GM12878 (cell line): Measurements from ENCODE around the gene SATB2. TPM values are rescaled to one million over a fixed set of nuclear protein-coding genes. Genes with fewer than 3 reads are reported as not detected.

ENCODE experiments used
- ATAC-seq: fragments of 200-7000 bp; cut with Tn5 transposase; 3 replicates; pipeline ENCODE4 v1.9.1; 2020; ENCODE audit warnings: mild to moderate bottlenecking, moderate library complexity
- BruUV-seq: library from RNA; stranded (reverse); fragments of 400-500 nt; replicated peaks from 2 replicates; lab custom pipeline; 2021; lab: Mats Ljungman, UMichigan
- CTCF ChIA-PET: fragments of 300-600 bp; sonication (Branson Sonifier 250); formaldehyde crosslinking; extraction: SDS; loops from one replicate; lab custom pipeline; 2021; ENCODE audit warnings: inconsistent platforms; lab: Yijun Ruan, JAX
- POLR2A ChIA-PET: fragments of 350-600 bp; formaldehyde crosslinking; extraction: SDS; loops from one replicate; lab custom pipeline; 2021; ENCODE audit warnings: inconsistent platforms; lab: Charles Lee
- RAD21 ChIA-PET: fragments of 300-600 bp; sonication (Branson Sonifier 250); formaldehyde crosslinking; loops from one replicate; lab custom pipeline; 2023; ENCODE audit warnings: antibody characterized with exemption; ENCODE audit not compliant: unreplicated experiment; lab: Charles Lee
- SMC1A ChIA-PET: fragments of 300-600 bp; sonication (Branson Sonifier 250); formaldehyde crosslinking; loops from one replicate; lab custom pipeline; 2023; ENCODE audit not compliant: unreplicated experiment, uncharacterized antibody; lab: Charles Lee
- DNase-seq: peaks from one replicate; pipeline ENCODE4 v3.0.0-alpha.2; 2011; ENCODE audit warnings: low read depth, low spot score
- FAIRE-seq: peaks from 3 replicates; lab custom pipeline; 2011; peaks lifted over from hg19 to GRCh38; lab: Jason Lieb, UNC
- H2AFZ ChIP-seq: 2 replicates; pipeline ENCODE4 v1.6.0; 2011; ENCODE audit warnings: low read depth, low read length, control low read depth; ENCODE audit not compliant: control insufficient read depth
- H3K27ac ChIP-seq: 2 replicates; pipeline ENCODE4 v1.5.1; 2011; ENCODE audit warnings: control low read depth; ENCODE audit not compliant: control insufficient read depth, insufficient read depth
- H3K27me3 ChIP-seq, 2 experiments: replicated peaks in 1 of 2; 2 replicates each; pipeline versions ENCODE4 v1.6.0 to v1.6.1; 2011; ENCODE audit warnings: low read length in 1 of 2; ENCODE audit not compliant: control insufficient read depth in 2 of 2, insufficient read depth in 2 of 2
- H3K36me3 ChIP-seq, 2 experiments: 2 replicates each; pipeline ENCODE4 v1.5.1; 2011; ENCODE audit warnings: low read length in 1 of 2; ENCODE audit not compliant: control insufficient read depth in 2 of 2, insufficient read depth in 2 of 2
- H3K4me1 ChIP-seq: 2 replicates; pipeline ENCODE4 v1.6.1; 2011; ENCODE audit warnings: mild to moderate bottlenecking, low read length, moderate library complexity, mixed read lengths; ENCODE audit not compliant: control insufficient read depth, insufficient read depth
- H3K4me2 ChIP-seq: 2 replicates; pipeline ENCODE4 v1.6.0; 2011; ENCODE audit warnings: control low read depth; ENCODE audit not compliant: control insufficient read depth, insufficient read depth
- H3K4me3 ChIP-seq: fragments of 200-600 bp; sonication (generic); 2 replicates; pipeline ENCODE4 v1.5.1; 2016
- H3K79me2 ChIP-seq: 2 replicates; pipeline ENCODE4 v1.6.0; 2011; ENCODE audit warnings: low read length; ENCODE audit not compliant: control insufficient read depth, insufficient read depth
- H3K9ac ChIP-seq: 2 replicates; pipeline ENCODE4 v1.8.0; 2011; ENCODE audit warnings: low read length, control low read depth, mixed read lengths; ENCODE audit not compliant: control insufficient read depth, insufficient read depth
- H3K9me3 ChIP-seq: replicated peaks from 3 replicates; pipeline ENCODE4 v1.5.1; 2011; ENCODE audit warnings: mild to moderate bottlenecking, low read length; ENCODE audit not compliant: control insufficient read depth, insufficient read depth
- H4K20me1 ChIP-seq: 2 replicates; pipeline ENCODE4 v1.6.0; 2011; ENCODE audit not compliant: control insufficient read depth, insufficient read depth
- CBX3 ChIP-seq: fragments of 200-600 bp; sonication (generic); IDR thresholded peaks from 2 replicates; pipeline ENCODE4 v1.6.1; 2016; ENCODE audit warnings: low read depth, borderline replicate concordance
- CHD2 ChIP-seq: IDR thresholded peaks from 2 replicates; pipeline ENCODE4 v1.6.1; 2011; ENCODE audit warnings: low read depth, low read length, improper control_type of control experiment, borderline replicate concordance
- CREB1 ChIP-seq: IDR thresholded peaks from 2 replicates; pipeline ENCODE4 v1.6.1; 2012; ENCODE audit warnings: low read depth, mild to moderate bottlenecking, inconsistent platforms
- EED ChIP-seq: sonication (generic); IDR thresholded peaks from 2 replicates; pipeline ENCODE4 v1.6.1; 2016; ENCODE audit warnings: antibody characterized with exemption, low read depth
- ELK1 ChIP-seq: IDR thresholded peaks from 2 replicates; pipeline ENCODE4 v1.6.1; 2012; ENCODE audit warnings: low read depth, low read length, improper control_type of control experiment
- FOXM1 ChIP-seq: IDR thresholded peaks from 2 replicates; pipeline ENCODE4 v1.6.1; 2012; ENCODE audit warnings: low read depth, mild to moderate bottlenecking, inconsistent platforms, low read length, moderate library complexity
- IKZF2 ChIP-seq, 2 experiments: fragments of 450-650 bp; IDR thresholded peaks; 2 replicates each; pipeline ENCODE4 v1.6.1; 2017; ENCODE audit warnings: mild to moderate bottlenecking in 2 of 2, moderate library complexity in 2 of 2
- JUND ChIP-seq: IDR thresholded peaks from 2 replicates; pipeline ENCODE4 v1.6.1; 2012; ENCODE audit warnings: low read depth, mild to moderate bottlenecking, low read length, improper control_type of control experiment, moderate library complexity
- MEF2B ChIP-seq: fragments of 450-650 bp; IDR thresholded peaks from 2 replicates; pipeline ENCODE4 v1.6.1; 2018; ENCODE audit warnings: mild to moderate bottlenecking, moderate library complexity; ENCODE audit not compliant: partially characterized antibody, poor library complexity, severe bottlenecking
- NRF1 ChIP-seq: conservative IDR thresholded peaks from 2 replicates; pipeline ENCODE4 v1.6.1; 2011; ENCODE audit warnings: mild to moderate bottlenecking, low read depth, low read length, improper control_type of control experiment
- SKIL ChIP-seq: fragments of 450-650 bp; IDR thresholded peaks from 2 replicates; pipeline ENCODE4 v1.6.1; 2017; ENCODE audit warnings: mild to moderate bottlenecking, low read depth, inconsistent platforms; ENCODE audit not compliant: poor library complexity, severe bottlenecking
- SMAD5 ChIP-seq: IDR thresholded peaks from 2 replicates; pipeline ENCODE4 v1.6.1; 2016; ENCODE audit warnings: antibody characterized with exemption, low read depth
- SUZ12 ChIP-seq: fragments of 200-600 bp; sonication (generic); IDR thresholded peaks from one replicate; pipeline ENCODE4 v1.6.1; 2018; ENCODE audit warnings: antibody characterized with exemption, mild to moderate bottlenecking; ENCODE audit not compliant: unreplicated experiment
- TBL1XR1 ChIP-seq: IDR thresholded peaks from 2 replicates; pipeline ENCODE4 v1.6.1; 2012; ENCODE audit warnings: low read depth, low read length, improper control_type of control experiment
- TCF3 ChIP-seq: IDR thresholded peaks from 2 replicates; pipeline ENCODE4 v1.6.1; 2012; ENCODE audit warnings: low read depth, mild to moderate bottlenecking, low read length, borderline replicate concordance; ENCODE audit not compliant: insufficient read depth
- YBX1 ChIP-seq: fragments of 450-650 bp; IDR thresholded peaks from 2 replicates; pipeline ENCODE4 v1.6.1; 2016; ENCODE audit warnings: antibody characterized with exemption
- YY1 ChIP-seq: IDR thresholded peaks from 2 replicates; pipeline ENCODE4 v1.6.1; 2011; ENCODE audit warnings: low read depth, mild to moderate bottlenecking, low read length
- ZNF384 ChIP-seq: IDR thresholded peaks from 2 replicates; pipeline ENCODE4 v1.6.1; 2012; ENCODE audit warnings: low read depth, mild to moderate bottlenecking, low read length, improper control_type of control experiment, borderline replicate concordance
- WGBS: methylation state at CpG from one replicate; pipeline ENCODE4 v1.1.6; 2016; ENCODE audit warnings: low lambda C conversion rate; ENCODE audit not compliant: insufficient replicate concordance, insufficient coverage; ENCODE audit errors: missing lambda C conversion rate; 5-methylcytosine and 5-hydroxymethylcytosine counted together
- in situ Hi-C: fragments of 300-500 bp; cut with MboI; formaldehyde crosslinking; loops from 9 replicates; pipeline ENCODE4 v1.14.3; 2018; ENCODE audit warnings: mixed read lengths
- intact Hi-C: fragments of 100-400 bp; cut with micrococcal nuclease; formaldehyde crosslinking; loops from one replicate; pipeline ENCODE4 v1.14.2; 2022; ENCODE audit not compliant: unreplicated experiment
- polyA plus RNA-seq, 11 experiments: library from polyadenylated mRNA; depleted of rRNA in 4 of 11; unstranded in 6 of 11; stranded (reverse) in 5 of 11; fragments of >200 nt; fragmentation: Nextera tagmentation in 4 of 11; fragmentation: Illumina TruSeq in 1 of 11; extraction: Ambion mirVana in 4 of 11; extraction: Trizol in 1 of 11; gene quantifications; 1 replicate in 1 of 11; 2 replicates in 10 of 11; pipeline versions ENCODE4 v1.2.1 to v1.2.3, GENCODE V29; 2011 to 2016; ENCODE audit warnings: inconsistent platforms in 2 of 11, missing spikeins in 2 of 11, low read depth in 1 of 11
- total RNA-seq, 4 experiments: library from RNA; depleted of rRNA in 3 of 4; stranded (reverse); fragments of >200 nt in 3 of 4; fragmentation: Illumina TruSeq in 1 of 4; extraction: Trizol in 1 of 4; gene quantifications; 2 replicates each; pipeline versions ENCODE4 v1.2.1 to v1.2.3, GENCODE V29; 2013 to 2021

The SATB2 gene
- total and polyA plus RNA-seq, 10 of the 15 experiments (the other 5 are each of a cell fraction or from before 2014, with no cell fraction given): 0.03 to 0.56 (median 0.08) TPM; not detected in 3

GRCh38 chr2:199463708-199464605 is 6.2 kb upstream of the SATB2 start:
- Histone ChIP-seq H3K79me2 (no peaks in the 10 kb centered on the region), H3K4me3 (no peak overlapping the region), H3K36me3 (no peaks in the 10 kb centered on the region), H2AFZ (no peak overlapping the region), H3K4me2 (no peak overlapping the region), H3K9me3 (no peaks in the 10 kb centered on the region; the same call in 2 of the 3 replicates), H3K27ac (no peak overlapping the region), H3K4me1 (no peaks in the 10 kb centered on the region), H3K9ac (no peak overlapping the region), H4K20me1 (no peaks in the 10 kb centered on the region; the same call in 1 of the 2 replicates), H3K27me3 (peaks cover 18 to 32% of the 10 kb centered on the region in 2 experiments)
- BruUV-seq: no TSS peak
- SMC1A ChIA-PET: interaction anchor here (0.6 kb wide), 1 partner anchor 751 kb away, joined by 3 read pairs; no protein-coding TSS in a partner anchor
- intact Hi-C loops: no loop called here
- DNase-seq: no peak
- no peak for ATAC-seq
- WGBS: 33% methylated on average over 44 of the region's 64 CpGs
- in situ Hi-C loops: no loop called here
- POLR2A ChIA-PET: no interaction called here
- RAD21 ChIA-PET: no interaction called here
- FAIRE-seq: no peak
- CTCF ChIA-PET: interaction anchor here (0.9 to 1.1 kb wide), 2 partner anchors 438 to 1151 kb away, joined by 3 to 4 read pairs; no protein-coding TSS in a partner anchor
- TF ChIP-seq EED (no peak), CHD2 (no peak), NRF1 (no peak), YY1 (no peak), SKIL (no peak), JUND (no peak), YBX1 (no peak), CBX3 (no peak), IKZF2 (IDR thresholded peaks at IDR 0.05) (no peak), SUZ12 (no peak), FOXM1 (no peak), TBL1XR1 (no peak), CREB1 (no peak), ELK1 (no peak), MEF2B (no peak), SMAD5 (no peak), TCF3 (no peak), ZNF384 (no peak)
- TF ChIP-seq, all 136 proteins: peak for 0
